Adrenal gland (tissue), 12 donors: ENCODE measurements around the gene NME7. TPM values are rescaled to one million over a fixed set of nuclear protein-coding genes. Genes with fewer than 3 reads are reported as not detected.
"Not testable (repeated sequence)": the region's sequence is repeated elsewhere in the genome, so short reads cannot be mapped to it uniquely, and the experiment has no call there.

Source experiments
- DNase-seq, 7 donors: peaks; one replicate each; pipeline ENCODE4 v3.0.0-alpha.2; 2019 to 2020
- H3K27ac ChIP-seq, 5 donors: fragments of 200-600 bp; sonication (generic) in 4 of 5; 1 replicate in 3 of 5; 2 replicates in 2 of 5; pipeline versions ENCODE4 v1.5.1 to v1.8.0; 2016 to 2020; ENCODE audit warnings: mild to moderate bottlenecking in 1 of 5
- H3K27me3 ChIP-seq: fragments of 200-600 bp; 2 replicates; pipeline ENCODE4 v1.8.0; 2021
- H3K36me3 ChIP-seq, 2 donors: fragments of 200-600 bp; replicated peaks in 1 of 2; 1 replicate in 1 of 2; 2 replicates in 1 of 2; pipeline versions ENCODE4 v1.5.1 to v1.8.0; 2018 to 2022
- H3K4me1 ChIP-seq, 2 donors: fragments of 200-600 bp; replicated peaks in 1 of 2; 1 replicate in 1 of 2; 2 replicates in 1 of 2; pipeline versions ENCODE4 v1.5.1 to v1.8.0; 2018 to 2021
- H3K4me3 ChIP-seq, 4 donors: fragments of 200-600 bp; sonication (generic) in 3 of 4; one replicate each; pipeline ENCODE4 v1.5.1; 2016 to 2018
- H3K9me3 ChIP-seq, 3 donors: fragments of 200-600 bp; sonication (generic) in 1 of 3; replicated peaks in 1 of 3; 1 replicate in 2 of 3; 2 replicates in 1 of 3; pipeline versions ENCODE4 v1.5.1 to v1.8.0; 2016 to 2021
- CTCF ChIP-seq, 6 experiments: fragments of 450-650 bp in 4 of 6; fragments of 200-600 bp in 2 of 6; sonication (generic) in 1 of 6; IDR thresholded peaks; 1 replicate in 5 of 6; 2 replicates in 1 of 6; pipeline versions ENCODE4 v1.5.1 to v1.8.0; 2016 to 2021; ENCODE audit warnings: antibody characterized with exemption in 6 of 6, mild to moderate bottlenecking in 2 of 6, moderate library complexity in 1 of 6
- POLR2A ChIP-seq, 2 donors: fragments of 450-650 bp; IDR thresholded peaks; one replicate each; pipeline ENCODE4 v1.6.1; 2017; ENCODE audit warnings: antibody characterized with exemption in 2 of 2, mild to moderate bottlenecking in 2 of 2, moderate library complexity in 1 of 2
- WGBS, 4 donors: extraction: QIAGEN DNeasy Blood & Tissue Kit in 2 of 4; methylation state at CpG; one replicate each; pipeline versions ENCODE4 v1.1.5 to v1.1.7; 2013 to 2017; 5-methylcytosine and 5-hydroxymethylcytosine counted together
- intact Hi-C, 2 donors: fragments of 100-400 bp; cut with DNase I; formaldehyde crosslinking; loops; one replicate each; pipeline versions ENCODE4 v1.14.1 to v1.15.0; 2022 to 2023
- polyA plus RNA-seq, 3 donors: library from polyadenylated mRNA; stranded (reverse); fragments of 200-250 nt in 2 of 3; fragments of 350-450 nt in 1 of 3; fragmentation: Illumina TruSeq in 1 of 3; extraction: RNeasy Lipid Tissue Mini Kit (QIAGEN cat#74804) in 1 of 3; gene quantifications; one replicate each; pipeline ENCODE4 v1.2.3, GENCODE V29; 2013 to 2014
- total RNA-seq, 9 donors: library from RNA; depleted of rRNA in 4 of 9; stranded (reverse); fragments of >200 nt in 4 of 9; fragments of 120-200 nt in 1 of 9; fragmentation: NEBNext Ultra II Directional in 1 of 9; extraction: Animal tissue kit (Norgen Biotek cat#: 25700) in 1 of 9; gene quantifications; one replicate each; pipeline versions ENCODE4 v1.1.0 to v1.2.4, GENCODE V29; 2013 to 2023
- donor health status: healthy with polysubstance abuse.
- donor health status: Bipolar disorder and iron deficiency.
- donor health status: DM: yes; HTN: yes; CAD: no.
- donor health status: DM: no; HTN: no; CAD: no.
- donor health status: DM: no; HTN: no; CAD: no.
- donor health status: DM: yes; HTN: yes; CAD: no.

The NME7 gene
- total and polyA plus RNA-seq, 12 donors, result 3.3 to 41.4 (median 15.6) TPM

GRCh38 chr1:169180174-169180573, 187.4 kb downstream of the NME7 start:
- Histone ChIP-seq H3K4me3 (no peak overlapping the region), H3K36me3 (no peaks in the 10 kb centered on the region), H3K9me3 (no peaks in the 10 kb centered on the region), H3K27ac (no peak overlapping the region), H3K4me1 (no peaks in the 10 kb centered on the region), H3K27me3 (no peaks in the 10 kb centered on the region)
- intact Hi-C loops, result no loop called here
- 86 to 93% (median 90%) methylated on average over 3 of the region's 3 CpGs for WGBS, 4 donors
- DNase-seq, result no peak
- TF ChIP-seq POLR2A (IDR thresholded peaks at IDR 0.05) (no peak), CTCF (IDR thresholded peaks at IDR 0.05) (no peak)

GRCh38 chr1:169179431-169179830, 188.2 kb downstream of the NME7 start:
- intact Hi-C loops, H3K27ac ChIP-seq, H3K36me3 ChIP-seq, H3K27me3 ChIP-seq, H3K9me3 ChIP-seq, H3K4me3 ChIP-seq, H3K4me1 ChIP-seq, DNase-seq: not testable (repeated sequence)
- WGBS, 4 donors, result 94 to 98% (median 96%) methylated on average over 3 of the region's 3 CpGs

- no peak overlapping the region for H3K4me3 ChIP-seq
- no peak overlapping the region for H3K27ac ChIP-seq
- H3K9me3 ChIP-seq, result no peaks in the 10 kb centered on the region
- intact Hi-C loops, result no loop called here
- H3K36me3 ChIP-seq, result no peaks in the 10 kb centered on the region
- TF ChIP-seq POLR2A (IDR thresholded peaks at IDR 0.05), result no peak
- no peak for TF ChIP-seq CTCF (IDR thresholded peaks at IDR 0.05)
- DNase-seq, result no peak
- WGBS, 4 donors, result 76 to 84% (median 80%) methylated on average over 2 of the region's 2 CpGs
- H3K27me3 ChIP-seq, result no peaks in the 10 kb centered on the region
- no peaks in the 10 kb centered on the region for H3K4me1 ChIP-seq
Observed at GRCh38 chr1:169175461-169175860, 192.1 kb downstream of the NME7 start.

GRCh38 chr1:169163059-169163458, 204.5 kb downstream of the NME7 start:
- peaks cover 17 to 20% of the 10 kb centered on the region in 2 donors for H3K4me1 ChIP-seq
- TF ChIP-seq CTCF (IDR thresholded peaks at IDR 0.05), result no peak
- no peak for TF ChIP-seq POLR2A (IDR thresholded peaks at IDR 0.05)
- no peaks in the 10 kb centered on the region for H3K9me3 ChIP-seq
- intact Hi-C loops, result no loop called here
- no peaks in the 10 kb centered on the region for H3K36me3 ChIP-seq
- no peak for DNase-seq
- 41 to 78% (median 57%) methylated on average over 5 of the region's 5 CpGs for WGBS, 4 donors
- no peak overlapping the region for H3K27ac ChIP-seq
- H3K4me3 ChIP-seq, result no peak overlapping the region
- no peaks in the 10 kb centered on the region for H3K27me3 ChIP-seq

GRCh38 chr1:169161496-169162194, 206.0 kb downstream of the NME7 start:
- peak overlapping the region in 4 of 5 donors; percentile 70 to 77 (median 75) for H3K27ac ChIP-seq
- WGBS, 4 donors, result 29 to 52% (median 41%) methylated on average over 4 of the region's 4 CpGs
- no peaks in the 10 kb centered on the region for H3K36me3 ChIP-seq
- peak in 5 of 7 donors; percentile 29 to 46 (median 40) for DNase-seq
- no peak overlapping the region for H3K4me3 ChIP-seq
- no peaks in the 10 kb centered on the region for H3K27me3 ChIP-seq
- TF ChIP-seq POLR2A (IDR thresholded peaks at IDR 0.05) (no peak), CTCF (IDR thresholded peaks at IDR 0.05) (no peak)
- H3K4me1 ChIP-seq, result peaks cover 17 to 20% of the 10 kb centered on the region in 2 donors
- no peaks in the 10 kb centered on the region for H3K9me3 ChIP-seq
- intact Hi-C loops, result no loop called here
